Measurements from ENCODE around the gene PLEKHO1.
A peak's percentile ranks its signal among the peaks of the same experiment; 100 is the strongest.

Gene PLEKHO1

DNA sequence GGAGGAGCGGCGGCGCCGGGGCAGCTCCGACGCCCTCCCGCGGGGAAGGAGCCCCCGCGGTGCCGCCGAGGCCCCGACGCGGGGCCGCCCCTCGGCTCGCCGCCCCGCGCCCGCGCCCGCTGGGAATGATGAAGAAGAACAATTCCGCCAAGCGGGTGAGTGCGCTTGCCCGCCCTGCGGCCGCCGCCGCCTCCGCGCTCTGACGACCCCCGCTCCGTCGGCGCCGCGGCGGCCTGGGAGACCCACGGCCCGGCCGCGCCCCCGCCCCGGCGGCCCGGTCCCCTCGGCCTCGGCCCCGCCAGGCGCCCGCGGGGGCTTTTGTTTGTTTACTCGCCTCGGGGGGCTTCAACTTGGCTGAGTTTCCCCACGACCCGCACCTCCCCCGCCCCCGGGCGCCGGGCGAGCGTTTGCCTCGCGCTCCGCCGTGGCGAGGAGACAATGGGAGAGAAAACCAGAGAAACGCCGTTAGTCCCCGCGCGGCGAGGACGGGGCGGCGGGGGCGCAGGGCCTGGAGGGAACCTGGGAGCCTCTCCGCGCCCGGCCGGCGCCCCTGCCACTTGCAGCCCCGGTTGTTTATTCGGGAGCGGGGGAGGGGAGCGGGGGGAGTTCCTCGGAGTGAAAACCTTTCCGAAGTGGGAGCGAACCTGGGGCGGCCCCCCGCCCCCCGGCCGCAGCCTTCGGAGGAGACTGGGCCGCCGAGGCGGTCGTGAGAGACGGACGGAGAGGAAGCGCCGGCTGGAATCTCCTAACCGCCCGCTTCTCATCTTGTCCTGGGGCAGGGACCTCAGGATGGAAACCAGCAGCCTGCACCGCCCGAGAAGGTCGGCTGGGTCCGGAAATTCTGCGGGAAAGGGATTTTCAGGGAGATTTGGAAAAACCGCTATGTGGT lies 661 bp downstream of the PLEKHO1 start:
- DNase-seq = no peak

- peak; percentile 72 for DNase-seq
Observed at GRCh38 chr1:150151291-150152181, 1.8 kb downstream of the PLEKHO1 start.

DNA sequence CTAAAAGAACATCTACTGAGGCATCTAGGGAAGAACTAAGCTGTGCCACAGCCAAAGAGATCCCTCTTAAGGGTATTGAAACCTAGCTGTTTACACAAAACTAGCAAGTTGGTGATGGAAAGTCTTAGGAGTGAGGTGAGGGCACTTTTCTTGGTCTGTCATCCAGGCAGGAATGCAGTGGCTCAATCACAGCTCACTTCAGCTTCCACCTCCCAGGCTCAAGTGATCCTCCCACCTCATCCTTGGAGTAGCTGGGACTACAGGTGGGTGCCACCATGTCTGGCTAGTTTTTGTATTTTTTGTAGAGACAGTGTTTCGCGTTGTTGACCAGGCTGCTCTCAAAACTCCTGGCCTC lies 2.4 kb downstream of the PLEKHO1 start:
- no peak for DNase-seq

- DNase-seq = no peak
Observed at GRCh38 chr1:150152772-150153456, 3.2 kb downstream of the PLEKHO1 start.

GRCh38 chr1:150154143-150154542 lies 4.4 kb downstream of the PLEKHO1 start:
- no peak for DNase-seq

DNA sequence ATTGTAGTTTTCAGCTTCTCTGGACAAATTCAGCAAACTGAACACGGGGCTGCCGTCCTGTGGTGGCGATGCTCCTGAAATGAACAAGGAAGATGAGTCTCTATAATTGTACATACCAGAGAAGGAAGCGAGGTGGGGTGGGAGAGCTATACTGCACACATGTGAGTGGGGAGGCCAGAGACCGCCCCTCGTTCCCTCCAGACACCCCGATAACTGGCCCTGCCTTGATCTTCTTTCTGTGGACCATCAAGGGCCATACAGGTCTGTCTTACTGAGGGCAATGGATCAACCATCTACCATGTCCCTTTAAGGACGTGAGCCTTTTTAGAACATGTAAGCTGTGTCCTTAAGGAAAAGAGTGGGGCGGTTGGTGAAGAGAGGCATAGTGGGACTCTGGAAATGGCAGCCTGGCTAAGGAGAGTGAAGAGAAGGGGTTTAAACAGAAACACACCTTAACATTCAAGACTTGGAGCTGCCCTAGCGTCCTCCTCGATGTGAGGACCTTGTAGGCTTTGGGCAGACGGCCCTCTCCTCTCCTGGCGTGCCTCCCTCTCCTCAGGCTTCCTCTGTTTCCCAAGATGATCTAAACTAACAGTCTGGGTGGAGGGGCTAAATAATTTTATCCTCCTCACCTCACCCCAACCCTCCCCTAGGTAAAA lies 5.8 kb downstream of the PLEKHO1 start:
- DNase-seq = no peak

GRCh38 chr1:150156868-150157603 lies 7.3 kb downstream of the PLEKHO1 start:
- no peak for DNase-seq

- peak; percentile 28 for DNase-seq
Observed at GRCh38 chr1:150159550-150159949, 9.8 kb downstream of the PLEKHO1 start.

DNA sequence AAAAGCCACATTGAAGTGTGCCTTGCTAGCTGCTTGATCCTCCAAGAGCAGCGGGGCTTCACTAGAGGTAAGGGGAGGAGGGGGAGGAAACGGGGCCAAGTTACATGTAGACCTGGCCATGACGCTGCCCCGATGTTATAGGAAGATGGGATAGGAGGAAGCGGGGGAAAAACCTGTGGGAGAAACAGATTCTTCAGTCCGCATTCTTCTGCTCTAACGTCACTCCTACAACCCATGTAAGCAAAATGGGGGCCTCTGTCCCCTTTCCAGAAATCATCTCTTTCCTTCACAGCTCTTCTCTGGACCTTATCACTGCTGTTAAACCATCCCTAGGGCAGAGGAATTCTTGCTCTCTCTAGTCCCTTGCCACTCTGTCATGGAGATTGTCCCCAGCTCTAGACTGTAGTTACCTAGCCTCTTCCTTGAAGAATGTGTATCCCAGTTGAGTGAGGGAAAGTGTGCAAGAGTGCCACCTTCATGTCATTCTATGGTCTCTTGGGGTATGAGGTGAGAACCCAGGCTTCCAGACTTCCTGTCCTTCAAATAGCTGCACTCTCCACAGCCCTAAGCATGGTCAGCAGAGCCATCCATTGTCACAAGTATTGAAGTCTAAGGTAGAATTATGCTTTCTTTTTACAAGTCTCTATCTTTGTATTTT lies 11.4 kb downstream of the PLEKHO1 start:
- no peak for DNase-seq

DNA sequence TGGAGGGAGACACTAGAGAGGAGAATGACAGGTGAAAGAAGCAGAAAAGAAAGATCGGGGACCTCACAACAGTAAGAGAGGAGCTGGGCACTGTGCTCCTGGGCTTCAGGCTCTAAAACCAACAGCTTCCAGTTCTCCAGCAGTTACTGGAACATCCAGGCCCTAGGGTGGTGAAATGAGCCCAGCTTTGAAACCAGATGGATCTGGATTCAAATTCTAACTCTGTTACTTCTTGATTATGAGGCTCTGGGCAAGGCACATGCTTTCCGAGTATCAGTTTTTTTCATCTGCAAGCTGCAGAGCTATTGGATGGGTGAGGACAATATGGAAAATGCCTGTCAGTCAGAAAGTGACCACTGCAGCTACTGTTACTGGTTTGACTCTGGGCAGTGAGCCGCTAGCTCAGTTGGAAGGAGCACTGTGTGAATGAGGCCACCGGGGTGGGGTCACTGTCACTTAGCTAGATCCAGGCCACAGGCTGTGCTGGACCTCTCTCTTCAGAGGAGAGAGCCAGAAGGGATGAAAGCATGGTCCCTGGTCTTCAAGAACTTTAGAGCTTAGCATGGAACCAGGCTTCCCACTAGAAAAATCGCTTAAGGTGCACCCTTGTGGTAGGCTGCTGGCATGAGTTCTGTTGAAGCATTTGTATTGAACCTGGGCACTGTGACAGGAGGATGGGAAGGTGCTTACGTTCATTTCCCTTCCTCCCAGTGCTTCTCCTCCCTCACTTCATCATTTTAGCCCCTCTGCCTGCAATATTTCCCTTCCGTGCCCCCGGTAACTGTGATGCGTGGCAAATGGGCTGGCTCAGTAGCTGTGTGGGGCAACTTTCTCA lies 12.2 kb downstream of the PLEKHO1 start:
- DNase-seq = no peak

DNA sequence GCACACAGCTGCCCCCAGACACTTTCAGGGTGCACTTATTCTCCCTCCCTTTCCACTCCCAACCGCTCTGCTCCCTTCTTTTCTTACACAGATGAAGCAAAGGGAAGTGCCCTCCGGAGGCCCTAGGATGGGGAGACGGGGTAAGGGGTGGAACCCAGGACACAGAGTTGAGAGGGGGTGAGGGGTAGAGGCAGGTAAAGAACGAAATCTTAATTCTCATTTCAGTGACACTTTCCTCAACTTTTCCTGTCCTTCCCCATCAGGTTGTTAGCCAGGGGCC lies 12.8 kb downstream of the PLEKHO1 start:
- DNase-seq = no peak

GRCh38 chr1:150162862-150163706 lies 13.4 kb downstream of the PLEKHO1 start:
- peak; percentile 37 for DNase-seq

GRCh38 chr1:150164224-150164623 lies 14.5 kb downstream of the PLEKHO1 start:
- no peak for DNase-seq

DNA sequence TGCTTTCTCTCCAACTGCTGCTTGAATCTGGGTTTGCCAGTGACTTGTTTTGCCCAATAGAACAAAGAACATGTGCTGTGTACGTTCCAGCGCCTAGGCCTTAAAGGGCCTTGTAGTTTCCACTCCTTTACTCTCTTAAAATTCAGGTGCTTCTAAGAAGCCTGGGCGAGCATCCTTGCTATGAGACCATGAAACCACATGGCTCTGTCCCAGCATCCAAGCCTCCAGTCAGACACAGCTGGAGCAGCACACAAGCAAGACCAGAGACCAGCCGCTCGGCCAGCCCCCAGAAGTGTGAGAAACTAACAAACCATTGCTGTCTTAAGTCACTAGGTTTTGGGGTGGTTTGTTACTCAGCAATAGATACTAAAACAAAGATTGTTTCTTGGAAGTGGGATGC lies 15.1 kb downstream of the PLEKHO1 start:
- no peak for DNase-seq

DNA sequence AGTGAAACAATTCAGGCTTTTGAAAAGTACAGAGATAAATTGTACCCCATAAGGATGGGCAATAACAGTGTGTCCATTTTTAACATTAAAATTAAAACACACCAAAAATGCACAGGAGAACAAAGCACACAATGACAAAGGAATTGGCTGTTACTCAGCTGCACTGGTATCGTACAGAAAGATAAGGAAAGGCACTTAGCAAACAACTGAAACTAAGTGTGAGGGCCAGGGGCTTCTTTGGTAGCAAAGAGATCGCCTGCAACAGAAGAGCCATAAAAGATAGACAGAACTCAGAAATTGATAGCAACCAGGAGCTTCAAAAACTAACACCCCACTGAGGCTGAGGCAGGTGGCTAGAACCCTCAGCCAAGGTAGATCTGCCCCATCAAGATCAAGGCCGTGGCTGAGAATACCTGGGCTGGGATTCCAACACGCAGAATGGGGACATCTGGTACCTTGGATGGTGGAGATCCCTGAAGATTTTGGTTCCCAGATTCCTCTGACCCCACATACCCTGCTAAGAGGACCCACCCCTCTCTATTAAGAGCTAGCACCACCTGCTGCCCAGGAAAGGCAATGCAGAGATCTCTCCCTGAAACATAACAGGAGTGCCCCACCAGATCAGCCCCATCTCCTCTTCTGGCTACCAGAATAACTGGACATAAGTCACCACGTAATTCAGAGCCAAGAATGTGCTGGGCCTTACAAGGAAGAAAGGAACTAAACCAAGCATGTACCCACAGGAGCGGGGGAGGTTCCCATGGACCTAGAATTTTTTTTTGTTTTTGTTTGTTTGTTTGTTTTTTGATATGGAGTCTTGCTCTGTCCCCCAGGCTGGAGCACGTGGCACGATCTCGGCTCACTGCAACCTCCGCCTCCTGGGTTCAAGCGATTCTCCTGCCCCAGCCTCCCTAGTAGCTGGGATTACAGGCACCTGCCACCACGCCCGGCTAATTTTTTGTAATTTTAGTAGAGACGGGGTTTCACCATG lies 16.2 kb downstream of the PLEKHO1 start:
- no peak for DNase-seq

- no peak for DNase-seq
Observed at GRCh38 chr1:150168960-150169601, 19.4 kb downstream of the PLEKHO1 start.

DNA sequence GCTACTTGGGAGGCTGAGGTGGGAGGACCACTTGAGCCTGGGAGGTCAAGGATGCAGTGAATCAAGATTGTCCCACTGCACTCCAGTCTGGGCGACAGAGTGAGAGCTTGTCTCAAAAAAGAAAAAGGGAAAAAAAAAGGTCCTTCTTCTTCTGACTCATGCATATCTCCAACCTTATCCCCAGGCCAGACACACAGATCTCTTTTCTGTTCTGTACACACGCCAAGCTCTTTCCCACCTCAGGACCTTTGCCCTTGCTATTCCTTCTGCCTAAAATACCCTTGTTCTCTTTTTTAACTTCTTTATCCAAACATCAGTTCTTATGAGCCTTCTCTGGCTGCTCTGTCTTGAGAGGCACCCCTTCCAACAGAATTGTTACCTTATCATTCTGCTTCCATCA lies 22.1 kb downstream of the PLEKHO1 start:
- no peak for DNase-seq

DNA sequence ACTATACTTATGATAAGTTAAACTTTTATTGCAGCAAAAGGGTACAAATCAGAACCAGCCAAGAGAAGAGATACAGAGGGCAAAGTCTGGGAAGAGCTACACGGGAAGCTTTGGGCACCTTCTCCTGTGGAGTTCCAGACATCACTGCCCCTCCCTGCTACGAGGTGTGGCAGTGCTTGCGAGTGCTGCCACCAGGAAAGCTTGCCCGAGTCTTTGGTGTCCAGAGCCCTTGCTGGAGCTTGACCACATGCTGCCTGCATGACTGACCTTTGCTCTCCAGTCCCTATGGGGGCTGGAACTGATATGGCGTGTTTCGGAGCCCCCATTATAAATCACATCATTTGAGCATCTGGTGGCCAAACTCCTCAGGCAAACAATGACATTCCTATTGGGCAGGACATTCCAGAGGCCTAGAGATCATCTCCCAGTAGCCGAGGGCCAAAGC lies 23.4 kb downstream of the PLEKHO1 start:
- DNase-seq = no peak
